ENCODE results near the gene VPS41. TPM values are rescaled to one million over a fixed set of nuclear protein-coding genes. Genes with fewer than 3 reads are reported as not detected.
A peak's percentile ranks its signal among the peaks of the same experiment; 100 is the strongest.

The VPS41 gene
- total and polyA plus RNA-seq, 5 donors from 2014 or later: 45.9 to 60.2 (median 53.3) TPM

- no peak overlapping the region for H3K27ac Mint-ChIP-seq
- H3K4me3 ChIP-seq (ENCODE audit: low read depth, low read length): no peak overlapping the region
- H3K36me3 ChIP-seq (ENCODE audit: control insufficient read depth, insufficient read depth, low read length): peaks cover 18% of the 10 kb centered on the region
- no peaks in the 10 kb centered on the region for H3K4me1 ChIP-seq (ENCODE audit: control insufficient read depth, insufficient read depth, low read length, poor library complexity, severe bottlenecking)
- H3K27me3 Mint-ChIP-seq: no peaks in the 10 kb centered on the region
- DNase-seq (no peak), ATAC-seq (ENCODE audit: low read depth in 2 of 2) (no peak)
- no peak overlapping the region for H3K4me3 Mint-ChIP-seq
- H3K27me3 ChIP-seq (ENCODE audit: control insufficient read depth, insufficient read depth, low read length): no peaks in the 10 kb centered on the region
- peaks cover 0 to 6% (median 0%) of the 10 kb centered on the region in 7 donors for H3K9me3 Mint-ChIP-seq
- H3K36me3 Mint-ChIP-seq: peaks cover 32% of the 10 kb centered on the region
- H3K27ac ChIP-seq (ENCODE audit: insufficient read depth, low read length, poor library complexity, severe bottlenecking): no peak overlapping the region
- peaks cover 0 to 5% of the 10 kb centered on the region in 2 experiments for H3K9me3 ChIP-seq (ENCODE audit: control insufficient read depth in 2 of 2, low read length in 2 of 2)
- H3K4me1 Mint-ChIP-seq: peaks cover 4 to 11% (median 7%) of the 10 kb centered on the region in 4 donors
These were observed 86.4 kb downstream of the VPS41 start for GRCh38 chr7:38822549-38822948.

GRCh38 chr7:38820571-38820970 lies 88.4 kb downstream of the VPS41 start:
- Mint-ChIP-seq H3K4me1 (peaks cover 0 to 10% (median 6%) of the 10 kb centered on the region in 4 donors), H3K27me3 (no peaks in the 10 kb centered on the region), H3K36me3 (peaks cover 43% of the 10 kb centered on the region), H3K9me3 (peaks cover 0 to 6% (median 0%) of the 10 kb centered on the region in 7 donors), H3K4me3 (no peak overlapping the region), H3K27ac (no peak overlapping the region)
- ATAC-seq (ENCODE audit: low read depth in 2 of 2) (no peak), DNase-seq (no peak)
- H3K36me3 ChIP-seq (ENCODE audit: control insufficient read depth, insufficient read depth, low read length): peaks cover 25% of the 10 kb centered on the region
- H3K4me1 ChIP-seq (ENCODE audit: control insufficient read depth, insufficient read depth, low read length, poor library complexity, severe bottlenecking): no peaks in the 10 kb centered on the region
- H3K4me3 ChIP-seq (ENCODE audit: low read depth, low read length): no peak overlapping the region
- no peaks in the 10 kb centered on the region for H3K27me3 ChIP-seq (ENCODE audit: control insufficient read depth, insufficient read depth, low read length)
- peaks cover 0 to 5% of the 10 kb centered on the region in 2 experiments for H3K9me3 ChIP-seq (ENCODE audit: control insufficient read depth in 2 of 2, low read length in 2 of 2)
- H3K27ac ChIP-seq (ENCODE audit: insufficient read depth, low read length, poor library complexity, severe bottlenecking): no peak overlapping the region

DNA sequence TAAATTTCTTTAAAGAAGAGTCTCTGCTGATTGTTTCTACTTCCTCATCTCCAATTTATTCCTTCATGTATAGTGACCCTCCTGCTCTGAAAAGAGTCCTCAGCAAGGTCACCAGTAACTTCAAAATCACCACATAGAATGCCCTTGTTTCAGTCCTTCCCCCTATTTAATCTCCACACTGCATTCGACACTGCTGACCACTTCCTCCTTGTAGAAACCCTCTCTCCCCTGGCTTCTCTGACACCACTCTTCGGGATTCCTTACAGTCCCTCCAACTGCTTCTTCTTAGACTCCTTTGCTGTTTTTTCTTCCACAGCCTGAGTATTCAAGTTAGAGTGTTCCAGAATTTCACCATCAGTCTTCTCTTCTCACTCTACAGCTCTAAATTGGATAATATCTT lies 89.5 kb downstream of the VPS41 start:
- H3K27me3 Mint-ChIP-seq: no peaks in the 10 kb centered on the region
- Histone ChIP-seq H3K4me3 (ENCODE audit: low read depth, low read length) (no peak overlapping the region), H3K9me3 (ENCODE audit: control insufficient read depth in 2 of 2, low read length in 2 of 2) (peaks cover 0 to 5% of the 10 kb centered on the region in 2 experiments), H3K27ac (ENCODE audit: insufficient read depth, low read length, poor library complexity, severe bottlenecking) (no peak overlapping the region), H3K4me1 (ENCODE audit: control insufficient read depth, insufficient read depth, low read length, poor library complexity, severe bottlenecking) (no peaks in the 10 kb centered on the region), H3K36me3 (ENCODE audit: control insufficient read depth, insufficient read depth, low read length) (peaks cover 27% of the 10 kb centered on the region), H3K27me3 (ENCODE audit: control insufficient read depth, insufficient read depth, low read length) (no peaks in the 10 kb centered on the region)
- peaks cover 0 to 10% (median 3%) of the 10 kb centered on the region in 4 donors for H3K4me1 Mint-ChIP-seq
- no peak for DNase-seq
- no peak overlapping the region for H3K27ac Mint-ChIP-seq
- H3K9me3 Mint-ChIP-seq: peaks cover 0 to 5% (median 0%) of the 10 kb centered on the region in 7 donors
- H3K36me3 Mint-ChIP-seq: peaks cover 42% of the 10 kb centered on the region
- H3K4me3 Mint-ChIP-seq: no peak overlapping the region
- ATAC-seq (ENCODE audit: low read depth in 2 of 2): no peak

DNA sequence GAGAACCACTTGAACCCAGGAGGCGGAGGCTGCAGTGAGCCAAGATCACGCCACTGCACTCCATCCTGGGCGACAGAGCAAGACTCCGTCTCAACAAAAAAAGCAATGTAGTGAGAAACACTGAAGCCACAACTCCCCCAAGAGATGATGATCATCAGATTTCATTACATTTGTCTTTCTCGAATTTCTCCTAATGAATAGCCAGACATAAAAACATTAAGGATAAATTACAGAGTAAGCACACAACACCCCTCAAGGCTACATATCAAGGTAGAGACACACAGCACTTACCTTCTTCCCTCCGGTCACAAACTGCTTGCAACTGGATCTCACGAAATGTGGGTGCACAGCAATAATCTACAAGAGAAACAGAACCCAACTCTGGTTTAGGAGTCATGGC lies 91.5 kb downstream of the VPS41 start:
- Histone ChIP-seq H3K4me3 (ENCODE audit: low read depth, low read length) (no peak overlapping the region), H3K36me3 (ENCODE audit: control insufficient read depth, insufficient read depth, low read length) (peaks cover 22% of the 10 kb centered on the region), H3K27me3 (ENCODE audit: control insufficient read depth, insufficient read depth, low read length) (no peaks in the 10 kb centered on the region), H3K27ac (ENCODE audit: insufficient read depth, low read length, poor library complexity, severe bottlenecking) (no peak overlapping the region), H3K9me3 (ENCODE audit: control insufficient read depth in 2 of 2, low read length in 2 of 2) (no peaks in the 10 kb centered on the region), H3K4me1 (ENCODE audit: control insufficient read depth, insufficient read depth, low read length, poor library complexity, severe bottlenecking) (no peaks in the 10 kb centered on the region)
- Mint-ChIP-seq H3K36me3 (peaks cover 40% of the 10 kb centered on the region), H3K9me3 (no peaks in the 10 kb centered on the region), H3K4me3 (no peak overlapping the region), H3K4me1 (peaks cover 0 to 8% (median 5%) of the 10 kb centered on the region in 4 donors), H3K27me3 (no peaks in the 10 kb centered on the region), H3K27ac (no peak overlapping the region)
- DNase-seq: no peak
- no peak for ATAC-seq (ENCODE audit: low read depth in 2 of 2)

DNA sequence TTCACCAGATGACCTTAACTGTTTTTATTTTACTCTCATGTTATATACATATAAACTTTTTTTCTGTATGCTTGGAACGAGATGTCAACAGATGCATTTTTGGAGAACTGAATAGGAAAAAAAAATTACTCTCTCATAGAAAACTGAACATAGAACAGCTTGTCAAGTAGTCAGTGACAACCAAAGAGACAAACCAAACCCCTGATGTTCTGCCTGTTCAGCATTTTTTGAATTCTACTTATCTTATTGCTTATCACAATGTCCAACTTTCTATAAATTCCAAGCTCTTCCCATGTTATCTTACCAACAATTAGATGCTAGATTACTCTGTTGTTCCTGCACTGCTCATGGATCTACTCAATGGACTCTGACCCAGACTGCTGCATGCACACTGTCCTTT lies 95.2 kb downstream of the VPS41 start:
- Histone ChIP-seq H3K4me1 (ENCODE audit: control insufficient read depth, insufficient read depth, low read length, poor library complexity, severe bottlenecking) (no peaks in the 10 kb centered on the region), H3K27me3 (ENCODE audit: control insufficient read depth, insufficient read depth, low read length) (no peaks in the 10 kb centered on the region), H3K27ac (ENCODE audit: insufficient read depth, low read length, poor library complexity, severe bottlenecking) (no peak overlapping the region), H3K36me3 (ENCODE audit: control insufficient read depth, insufficient read depth, low read length) (peaks cover 17% of the 10 kb centered on the region), H3K9me3 (ENCODE audit: control insufficient read depth in 2 of 2, low read length in 2 of 2) (no peaks in the 10 kb centered on the region), H3K4me3 (ENCODE audit: low read depth, low read length) (no peak overlapping the region)
- no peaks in the 10 kb centered on the region for H3K27me3 Mint-ChIP-seq
- no peaks in the 10 kb centered on the region for H3K9me3 Mint-ChIP-seq
- peaks cover 0 to 8% (median 5%) of the 10 kb centered on the region in 4 donors for H3K4me1 Mint-ChIP-seq
- DNase-seq (no peak), ATAC-seq (ENCODE audit: low read depth in 2 of 2) (no peak)
- H3K4me3 Mint-ChIP-seq: no peak overlapping the region
- peaks cover 38% of the 10 kb centered on the region for H3K36me3 Mint-ChIP-seq
- peak overlapping the region in 1 of 3 donors; percentile 36 for H3K27ac Mint-ChIP-seq

GRCh38 chr7:38806912-38807311 lies 102.1 kb downstream of the VPS41 start:
- H3K36me3 ChIP-seq (ENCODE audit: control insufficient read depth, insufficient read depth, low read length): no peaks in the 10 kb centered on the region
- H3K4me3 ChIP-seq (ENCODE audit: low read depth, low read length): no peak overlapping the region
- no peaks in the 10 kb centered on the region for H3K36me3 Mint-ChIP-seq
- no peaks in the 10 kb centered on the region for H3K27me3 Mint-ChIP-seq
- no peaks in the 10 kb centered on the region for H3K27me3 ChIP-seq (ENCODE audit: control insufficient read depth, insufficient read depth, low read length)
- H3K27ac Mint-ChIP-seq: no peak overlapping the region
- DNase-seq (no peak), ATAC-seq (ENCODE audit: low read depth in 2 of 2) (no peak)
- H3K27ac ChIP-seq (ENCODE audit: insufficient read depth, low read length, poor library complexity, severe bottlenecking): no peak overlapping the region
- H3K4me3 Mint-ChIP-seq: no peak overlapping the region
- H3K9me3 Mint-ChIP-seq: no peaks in the 10 kb centered on the region
- no peaks in the 10 kb centered on the region for H3K9me3 ChIP-seq (ENCODE audit: control insufficient read depth in 2 of 2, low read length in 2 of 2)
- H3K4me1 Mint-ChIP-seq: peaks cover 0 to 8% (median 0%) of the 10 kb centered on the region in 4 donors
- no peaks in the 10 kb centered on the region for H3K4me1 ChIP-seq (ENCODE audit: control insufficient read depth, insufficient read depth, low read length, poor library complexity, severe bottlenecking)

- Mint-ChIP-seq H3K27me3 (no peaks in the 10 kb centered on the region), H3K36me3 (no peaks in the 10 kb centered on the region), H3K27ac (no peak overlapping the region), H3K9me3 (no peaks in the 10 kb centered on the region), H3K4me3 (no peak overlapping the region), H3K4me1 (peaks cover 0 to 4% (median 2%) of the 10 kb centered on the region in 4 donors)
- Histone ChIP-seq H3K27me3 (ENCODE audit: control insufficient read depth, insufficient read depth, low read length) (no peaks in the 10 kb centered on the region), H3K4me1 (ENCODE audit: control insufficient read depth, insufficient read depth, low read length, poor library complexity, severe bottlenecking) (no peaks in the 10 kb centered on the region), H3K36me3 (ENCODE audit: control insufficient read depth, insufficient read depth, low read length) (no peaks in the 10 kb centered on the region), H3K9me3 (ENCODE audit: control insufficient read depth in 2 of 2, low read length in 2 of 2) (no peaks in the 10 kb centered on the region), H3K27ac (ENCODE audit: insufficient read depth, low read length, poor library complexity, severe bottlenecking) (no peak overlapping the region), H3K4me3 (ENCODE audit: low read depth, low read length) (no peak overlapping the region)
- DNase-seq (no peak), ATAC-seq (ENCODE audit: low read depth in 2 of 2) (no peak)
These were observed 107.2 kb downstream of the VPS41 start for GRCh38 chr7:38801786-38802185.

- H3K27ac Mint-ChIP-seq: no peak overlapping the region
- Histone ChIP-seq H3K27ac (ENCODE audit: insufficient read depth, low read length, poor library complexity, severe bottlenecking) (no peak overlapping the region), H3K36me3 (ENCODE audit: control insufficient read depth, insufficient read depth, low read length) (peaks cover 16% of the 10 kb centered on the region), H3K4me1 (ENCODE audit: control insufficient read depth, insufficient read depth, low read length, poor library complexity, severe bottlenecking) (no peaks in the 10 kb centered on the region), H3K4me3 (ENCODE audit: low read depth, low read length) (no peak overlapping the region), H3K27me3 (ENCODE audit: control insufficient read depth, insufficient read depth, low read length) (no peaks in the 10 kb centered on the region), H3K9me3 (ENCODE audit: control insufficient read depth in 2 of 2, low read length in 2 of 2) (no peaks in the 10 kb centered on the region)
- ATAC-seq (ENCODE audit: low read depth in 2 of 2) (no peak), DNase-seq (no peak)
- H3K9me3 Mint-ChIP-seq: no peaks in the 10 kb centered on the region
- H3K36me3 Mint-ChIP-seq: peaks cover 13% of the 10 kb centered on the region
- H3K4me3 Mint-ChIP-seq: no peak overlapping the region
- H3K27me3 Mint-ChIP-seq: no peaks in the 10 kb centered on the region
- peaks cover 0 to 7% (median 3%) of the 10 kb centered on the region in 4 donors for H3K4me1 Mint-ChIP-seq
These were observed 110.3 kb downstream of the VPS41 start for GRCh38 chr7:38798552-38799267.

All from CD4-positive, CD25-positive, alpha-beta regulatory T cell (primary cell).